GM04503 (cell line): ENCODE measurements around the gene CPEB4.

ENCODE experiments used
- DNase-seq: peaks from one replicate; pipeline ENCODE4 v3.0.0-alpha.2; 2012; ENCODE audit warnings: low read depth

Gene CPEB4

DNA sequence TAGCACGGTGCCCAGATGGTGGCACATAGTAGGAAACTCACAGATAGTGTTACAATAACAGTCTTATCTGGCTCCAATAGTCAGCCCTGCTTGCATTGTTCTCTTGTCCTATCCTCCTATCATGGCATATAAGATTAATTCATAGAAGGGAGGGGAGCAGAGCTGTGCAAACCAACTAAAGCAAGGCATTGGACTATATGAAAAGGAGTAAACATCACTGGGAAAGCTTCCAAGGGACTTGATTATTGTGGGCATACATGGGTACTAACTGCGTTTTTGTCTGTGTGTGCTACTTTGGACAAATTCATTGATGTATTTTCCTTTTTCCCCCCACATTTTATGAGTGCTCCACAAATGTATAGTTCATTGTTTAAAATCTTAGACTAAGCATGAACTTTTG is 57.0 kb downstream of the CPEB4 start:
- no peak for DNase-seq

GRCh38 chr5:173946323-173946722 is 58.2 kb downstream of the CPEB4 start:
- no peak for DNase-seq

DNA sequence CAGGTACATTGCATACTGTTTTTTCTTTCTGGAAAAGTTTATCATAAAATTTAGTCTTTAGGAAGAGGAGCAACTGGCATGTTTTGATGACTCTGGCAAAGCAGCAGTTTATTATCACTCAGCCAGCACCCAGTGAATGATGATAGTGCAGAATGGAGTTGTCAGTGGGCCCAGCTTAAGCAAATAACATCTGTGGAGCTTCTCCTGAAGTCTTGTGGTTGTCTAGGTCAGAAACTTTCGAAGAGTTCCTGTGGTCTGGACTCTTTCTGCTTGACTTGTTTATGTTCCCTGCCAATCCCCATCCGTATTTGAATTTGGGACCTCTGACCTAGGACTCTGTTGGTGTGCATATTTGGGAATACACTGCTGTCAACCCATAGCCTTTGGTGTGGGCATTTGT is 62.7 kb downstream of the CPEB4 start:
- DNase-seq, result no peak

DNA sequence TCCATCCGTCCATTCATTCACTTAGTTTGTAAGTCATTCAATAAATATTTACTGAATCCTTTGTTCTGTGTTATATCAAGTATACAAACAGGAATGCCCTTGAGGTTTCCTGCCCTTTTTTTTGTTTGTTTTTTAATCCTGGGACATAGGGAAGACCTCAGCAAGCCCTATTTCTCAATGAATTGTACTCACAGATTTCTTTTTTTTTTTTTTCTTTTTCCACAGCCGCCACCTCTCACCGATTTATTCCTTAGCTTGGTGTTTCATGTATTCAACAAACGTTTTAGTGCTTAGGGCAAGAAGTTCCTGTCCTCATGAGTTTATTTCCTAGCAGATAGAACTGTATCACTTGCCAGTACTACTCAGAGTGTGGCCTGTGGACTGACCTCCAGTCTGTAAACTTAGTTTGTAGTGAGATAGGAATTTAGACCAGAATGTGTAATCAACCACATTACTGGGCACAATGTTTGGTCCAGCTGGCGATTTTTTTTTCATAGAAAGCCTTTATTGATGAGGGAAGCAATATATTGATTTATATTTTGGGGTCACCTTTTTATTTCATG is 65.5 kb downstream of the CPEB4 start:
- DNase-seq, result no peak

GRCh38 chr5:173954671-173955521 is 66.7 kb downstream of the CPEB4 start:
- no peak for DNase-seq

- DNase-seq, result no peak
Observed at GRCh38 chr5:173960986-173961385, 72.8 kb downstream of the CPEB4 start.

DNA sequence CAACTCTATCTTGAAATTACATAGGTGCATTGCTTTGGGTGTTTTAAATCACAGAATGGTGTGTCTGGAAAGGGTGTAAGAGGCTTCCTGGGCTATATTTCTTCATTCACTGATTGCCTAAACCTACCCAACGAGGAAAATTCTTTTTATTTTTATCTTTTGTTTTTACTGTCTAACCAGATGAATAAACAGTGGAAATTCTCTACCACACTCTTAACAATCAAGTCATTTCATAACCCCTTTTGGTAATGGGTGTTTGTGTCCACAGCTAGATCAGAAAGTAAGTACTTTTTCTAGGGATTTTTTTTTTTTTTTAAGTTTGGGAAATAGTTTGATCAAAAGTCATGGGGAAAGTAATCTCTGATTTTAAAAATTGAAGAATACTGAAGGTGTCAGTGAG is 73.3 kb downstream of the CPEB4 start:
- DNase-seq, result no peak

DNA sequence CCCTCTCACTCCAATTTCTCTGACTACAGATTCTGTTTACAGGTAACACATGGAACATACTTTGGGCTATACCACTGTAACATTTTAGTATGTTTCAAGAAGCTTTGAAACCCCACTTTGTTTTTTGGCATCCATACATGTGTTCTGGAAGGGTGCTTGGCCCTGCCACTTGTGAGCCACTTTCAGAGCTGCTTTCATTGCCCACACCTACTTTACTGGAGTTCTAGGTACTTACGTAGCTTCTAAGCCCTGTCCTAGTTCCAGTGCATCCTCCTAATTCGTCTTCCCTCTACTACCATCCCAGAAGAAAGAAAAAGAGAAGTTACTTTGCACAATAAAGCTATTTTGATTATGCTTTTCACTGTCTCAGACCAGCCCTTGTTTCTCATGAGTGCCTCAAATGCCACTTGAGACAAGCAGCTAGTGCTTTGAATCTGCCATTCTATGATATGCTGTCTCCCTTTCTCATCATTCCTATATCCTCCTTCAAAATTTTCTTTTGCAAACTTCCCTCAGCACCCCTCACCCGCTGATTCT is 74.4 kb downstream of the CPEB4 start:
- DNase-seq, result no peak

- DNase-seq, result no peak
Observed at GRCh38 chr5:173963182-173963838, 75.2 kb downstream of the CPEB4 start.

DNA sequence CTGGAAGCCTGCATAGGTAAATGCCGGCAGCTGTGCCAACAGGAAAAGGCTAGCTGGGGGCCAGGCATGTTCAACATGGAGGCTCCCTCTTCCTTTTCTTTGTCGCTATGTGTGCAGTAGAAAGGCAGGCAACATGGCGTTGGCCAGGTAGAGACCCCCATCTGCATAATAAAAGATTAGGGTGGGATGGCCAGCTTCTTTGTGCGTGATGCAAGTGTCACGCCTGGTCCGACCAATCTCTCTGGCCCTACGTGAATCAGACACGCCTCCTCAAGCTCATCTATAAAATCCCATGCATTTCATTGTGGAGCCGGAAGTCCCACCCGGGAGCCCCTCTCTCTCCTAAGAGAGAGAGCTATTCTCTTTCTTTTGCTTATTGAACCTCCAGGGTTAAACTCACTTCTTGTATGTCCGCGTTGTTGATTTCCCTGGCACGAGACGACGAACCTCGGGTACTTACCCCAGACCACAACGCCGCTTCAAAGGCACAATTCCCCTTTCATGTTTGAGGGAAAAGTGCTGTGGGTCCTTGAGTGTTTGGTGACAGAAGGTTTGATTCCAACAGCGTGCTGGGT is 75.8 kb downstream of the CPEB4 start:
- no peak for DNase-seq

GRCh38 chr5:173964506-173964905 is 76.4 kb downstream of the CPEB4 start:
- no peak for DNase-seq

GRCh38 chr5:173967241-173967640 is 79.1 kb downstream of the CPEB4 start:
- DNase-seq, result no peak

- no peak for DNase-seq
Observed at GRCh38 chr5:173968154-173968797, 80.1 kb downstream of the CPEB4 start.

DNA sequence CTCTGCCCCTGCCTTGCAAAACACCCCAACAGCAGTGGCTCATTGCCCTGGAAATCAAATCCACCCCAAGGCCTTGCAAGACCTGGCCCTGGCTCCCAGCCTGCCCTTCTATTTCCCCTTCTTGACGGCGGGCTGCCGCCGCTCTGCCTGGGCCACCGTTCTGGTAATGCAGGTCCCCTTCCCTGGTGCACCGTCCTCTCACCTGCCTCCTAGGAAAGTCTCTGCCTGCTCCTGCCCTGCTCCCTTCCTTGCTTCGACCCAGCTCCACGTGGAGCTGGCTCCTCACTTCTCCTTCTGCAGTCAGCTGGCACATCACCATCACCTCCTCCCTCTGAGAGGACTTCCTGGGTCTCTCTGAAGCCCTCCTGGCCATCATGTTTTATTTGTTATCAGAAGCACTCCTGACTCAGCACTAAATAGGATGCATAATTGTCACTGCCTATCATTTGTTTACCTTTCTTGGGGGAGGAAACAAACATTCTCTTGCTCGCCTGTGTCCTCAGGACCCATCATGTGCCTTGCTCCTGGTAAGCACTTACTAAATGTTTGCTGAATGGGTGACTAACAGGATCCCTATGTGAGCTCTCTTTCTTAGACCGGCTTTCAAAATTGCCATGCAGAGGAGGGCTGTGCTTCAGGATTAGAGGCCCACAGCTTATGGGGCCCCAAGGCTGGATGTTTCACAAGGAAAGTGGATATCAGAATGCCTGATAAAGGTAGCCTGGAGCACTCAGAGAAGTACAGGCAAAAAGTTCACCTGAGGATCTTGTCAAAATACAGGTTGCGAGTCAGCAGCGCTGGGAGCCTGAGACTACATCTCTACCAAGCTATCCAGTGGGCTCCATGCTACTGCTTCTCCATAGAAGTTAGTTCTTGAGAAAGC is 81.3 kb downstream of the CPEB4 start:
- no peak for DNase-seq

- no peak for DNase-seq
Observed at GRCh38 chr5:173970878-173971650, 82.9 kb downstream of the CPEB4 start.

- no peak for DNase-seq
Observed at GRCh38 chr5:173971681-173972345, 83.7 kb downstream of the CPEB4 start.

- no peak for DNase-seq
Observed at GRCh38 chr5:173972607-173972924, 84.4 kb downstream of the CPEB4 start.

DNA sequence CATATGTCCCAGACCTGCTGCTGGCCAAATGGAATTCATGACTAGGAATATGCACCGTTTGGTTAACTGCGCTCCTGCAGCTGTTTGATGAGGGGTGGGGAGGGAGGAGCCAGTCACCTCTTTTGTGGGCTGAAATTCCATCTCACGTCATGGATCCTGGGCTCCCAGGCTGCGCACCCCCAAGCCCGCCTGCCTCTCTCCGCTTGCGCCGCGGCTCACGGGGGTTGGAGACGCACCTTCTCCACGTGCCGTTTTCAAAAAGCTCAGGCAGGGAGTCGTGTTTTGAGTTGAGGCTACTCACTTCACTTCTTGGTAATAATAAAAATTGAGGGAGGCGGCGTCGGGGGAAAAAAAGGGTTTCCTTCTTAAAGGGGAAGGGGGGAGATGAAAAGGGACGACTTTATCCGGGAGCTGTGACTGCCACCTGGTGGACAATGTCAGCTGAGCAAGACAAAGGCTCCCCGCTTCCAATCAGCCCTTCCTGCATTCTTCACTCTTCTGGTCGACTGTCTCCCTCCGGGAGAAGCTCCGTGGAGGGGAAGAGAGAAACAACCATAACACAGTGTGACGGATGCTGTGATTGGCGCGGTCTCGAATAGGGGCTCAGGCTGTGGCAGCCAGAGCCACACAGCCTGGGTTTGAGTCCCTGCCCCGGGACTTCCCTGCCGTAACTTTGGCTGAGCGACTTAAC is 84.9 kb downstream of the CPEB4 start:
- no peak for DNase-seq

DNA sequence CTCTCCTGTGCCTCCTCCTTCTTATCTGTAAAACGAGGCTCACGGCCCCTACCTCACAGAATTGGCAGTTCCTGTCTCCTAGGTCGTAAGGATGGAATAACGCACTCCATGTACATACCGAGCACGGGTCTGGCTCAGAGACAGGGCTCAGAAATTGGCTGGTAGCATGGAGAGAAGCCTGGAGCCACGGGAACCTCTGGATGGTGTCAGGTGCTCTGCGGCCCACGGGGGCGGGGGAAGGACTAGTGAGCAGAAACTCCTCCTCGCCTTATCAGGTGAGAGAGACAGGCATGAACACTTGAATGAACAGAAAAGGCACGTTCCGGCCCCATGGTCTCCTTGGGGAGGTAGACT is 85.4 kb downstream of the CPEB4 start:
- no peak for DNase-seq
